Lower leg skin (tissue), 3 donors: ENCODE data around the gene EIF2S3B.
"Not testable (repeated sequence)": the region's sequence is repeated elsewhere in the genome, so short reads cannot be mapped to it uniquely, and the experiment has no call there.

Source experiments
- CTCF ChIP-seq, 3 donors: fragments of 450-650 bp; IDR thresholded peaks; one replicate each; pipeline ENCODE4 v1.5.1; 2016; ENCODE audit warnings: antibody characterized with exemption in 3 of 3, mild to moderate bottlenecking in 3 of 3, moderate library complexity in 2 of 3
- POLR2A ChIP-seq, 2 donors: fragments of 450-650 bp; IDR thresholded peaks; one replicate each; pipeline ENCODE4 v1.6.1; 2016 to 2017; ENCODE audit warnings: antibody characterized with exemption in 2 of 2, mild to moderate bottlenecking in 1 of 2, moderate library complexity in 1 of 2

DNA sequence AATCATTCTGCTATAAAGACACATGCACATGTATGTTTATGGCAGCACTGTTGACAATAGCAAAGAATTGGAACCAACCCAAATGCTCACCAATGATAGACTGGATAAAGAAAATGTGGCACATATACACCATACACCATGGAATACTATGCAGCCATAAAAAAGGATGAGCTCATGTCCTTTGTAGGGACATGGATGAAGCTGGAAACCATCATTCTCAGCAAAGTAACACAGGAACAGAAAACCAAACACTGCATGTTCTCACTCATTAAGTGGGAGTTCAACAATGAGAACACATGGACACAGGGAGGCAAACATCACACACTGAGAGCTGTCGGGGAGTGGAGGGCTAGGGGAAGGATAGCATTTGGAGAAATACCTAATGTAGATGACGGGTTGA lies 18.4 kb upstream of the EIF2S3B start:
- TF ChIP-seq CTCF, POLR2A (IDR thresholded peaks at IDR 0.05): not testable (repeated sequence)
